ENCODE data around the gene RGS18.

DNA sequence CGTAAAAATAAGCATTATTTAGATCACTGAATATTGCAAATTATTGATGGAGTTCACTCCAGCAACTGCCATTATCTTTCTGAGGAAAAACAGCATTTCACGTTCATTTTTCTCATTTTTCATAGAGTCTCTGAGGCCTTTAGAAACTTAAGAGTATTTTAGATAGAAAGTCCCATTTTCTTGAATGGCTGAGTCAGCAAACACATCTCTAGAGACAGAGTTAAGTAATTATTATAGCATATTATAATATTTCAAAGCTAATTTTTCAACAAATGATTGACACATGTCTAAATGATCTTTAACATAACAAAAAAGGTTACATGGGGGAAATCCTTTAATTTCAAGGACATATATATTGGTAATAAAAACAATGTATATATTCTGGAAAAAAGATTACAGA, 31.8 kb downstream of the RGS18 start:
- TF ChIP-seq CTCF (tag by site-specific recombination; IDR thresholded peaks at IDR 0.05) (no peak), ZNF302 (tag by site-specific recombination; IDR thresholded peaks at IDR 0.05; ENCODE audit: low read depth) (no peak), ZNF37A (tag by site-specific recombination; IDR thresholded peaks at IDR 0.05) (no peak), YY2 (tag by site-specific recombination; IDR thresholded peaks at IDR 0.05) (no peak)
- TF ChIP-seq, protein P1, sequence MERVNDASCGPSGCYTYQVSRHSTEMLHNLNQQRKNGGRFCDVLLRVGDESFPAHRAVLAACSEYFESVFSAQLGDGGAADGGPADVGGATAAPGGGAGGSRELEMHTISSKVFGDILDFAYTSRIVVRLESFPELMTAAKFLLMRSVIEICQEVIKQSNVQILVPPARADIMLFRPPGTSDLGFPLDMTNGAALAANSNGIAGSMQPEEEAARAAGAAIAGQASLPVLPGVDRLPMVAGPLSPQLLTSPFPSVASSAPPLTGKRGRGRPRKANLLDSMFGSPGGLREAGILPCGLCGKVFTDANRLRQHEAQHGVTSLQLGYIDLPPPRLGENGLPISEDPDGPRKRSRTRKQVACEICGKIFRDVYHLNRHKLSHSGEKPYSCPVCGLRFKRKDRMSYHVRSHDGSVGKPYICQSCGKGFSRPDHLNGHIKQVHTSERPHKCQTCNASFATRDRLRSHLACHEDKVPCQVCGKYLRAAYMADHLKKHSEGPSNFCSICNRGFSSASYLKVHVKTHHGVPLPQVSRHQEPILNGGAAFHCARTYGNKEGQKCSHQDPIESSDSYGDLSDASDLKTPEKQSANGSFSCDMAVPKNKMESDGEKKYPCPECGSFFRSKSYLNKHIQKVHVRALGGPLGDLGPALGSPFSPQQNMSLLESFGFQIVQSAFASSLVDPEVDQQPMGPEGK (tag by site-specific recombination; IDR thresholded peaks at IDR 0.05) = no peak
- TF ChIP-seq, protein P2, sequence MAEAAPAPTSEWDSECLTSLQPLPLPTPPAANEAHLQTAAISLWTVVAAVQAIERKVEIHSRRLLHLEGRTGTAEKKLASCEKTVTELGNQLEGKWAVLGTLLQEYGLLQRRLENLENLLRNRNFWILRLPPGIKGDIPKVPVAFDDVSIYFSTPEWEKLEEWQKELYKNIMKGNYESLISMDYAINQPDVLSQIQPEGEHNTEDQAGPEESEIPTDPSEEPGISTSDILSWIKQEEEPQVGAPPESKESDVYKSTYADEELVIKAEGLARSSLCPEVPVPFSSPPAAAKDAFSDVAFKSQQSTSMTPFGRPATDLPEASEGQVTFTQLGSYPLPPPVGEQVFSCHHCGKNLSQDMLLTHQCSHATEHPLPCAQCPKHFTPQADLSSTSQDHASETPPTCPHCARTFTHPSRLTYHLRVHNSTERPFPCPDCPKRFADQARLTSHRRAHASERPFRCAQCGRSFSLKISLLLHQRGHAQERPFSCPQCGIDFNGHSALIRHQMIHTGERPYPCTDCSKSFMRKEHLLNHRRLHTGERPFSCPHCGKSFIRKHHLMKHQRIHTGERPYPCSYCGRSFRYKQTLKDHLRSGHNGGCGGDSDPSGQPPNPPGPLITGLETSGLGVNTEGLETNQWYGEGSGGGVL (tag by site-specific recombination; IDR thresholded peaks at IDR 0.05) = no peak
